GM18909 (cell line): ENCODE measurements around the gene RBMY1B.
"Not testable (repeated sequence)": the region's sequence is repeated elsewhere in the genome, so short reads cannot be mapped to it uniquely, and the experiment has no call there.

Source experiments
- ATAC-seq: cut with Tn5 transposase; IDR thresholded peaks from one replicate; pipeline ENCODE4 v1.9.1; 2021; ENCODE audit warnings: mild to moderate bottlenecking; ENCODE audit not compliant: unreplicated experiment, poor library complexity

RBMY1B gene

GRCh38 chrY:21511038-21511437 is at the start of gene RBMY1B:
TSS of gene RBMY1B (plus strand) at chrY:21511338. CDS start at chrY:21513351, 2,013 bp downstream.
- not testable (repeated sequence) for ATAC-seq

- not testable (repeated sequence) for ATAC-seq
Observed at GRCh38 chrY:21462915-21463314, 48.2 kb upstream of the RBMY1B start.

- no peak for ATAC-seq
Observed at GRCh38 chrY:21482967-21483366, 28.2 kb upstream of the RBMY1B start.

GRCh38 chrY:21534579-21534978 is 23.4 kb downstream of the RBMY1B start, which contains the start of gene RBMY1A1:
TSS of gene RBMY1A1 (plus strand) at chrY:21534879. CDS start at chrY:21536892, 2,013 bp downstream.
- ATAC-seq, result not testable (repeated sequence)

- ATAC-seq, result not testable (repeated sequence)
Observed at GRCh38 chrY:21559316-21559984, 48.3 kb downstream of the RBMY1B start.
